Stimulated activated naive B cell treated with anti-CD40 and anti-IgM and Interleukin-4, amounts not matched to agents 10 μg/mL and 1 μg/mL and 100 μg/mL, for 72 hours (primary cell): ENCODE data around the gene KCNK6.
"Not testable (repeated sequence)": the region's sequence is repeated elsewhere in the genome, so short reads cannot be mapped to it uniquely, and the experiment has no call there.

ENCODE experiments used
- ATAC-seq, 2 donors: fragments of 150-1000 bp; cut with Tn5 transposase; replicated peaks; 2 replicates each; pipeline ENCODE4 v1.10.0; 2021; ENCODE audit warnings: moderate library complexity in 1 of 2
- DNase-seq: peaks from one replicate; pipeline ENCODE4 v3.0.0; 2021
- H3K27ac Mint-ChIP-seq: one replicate; pipeline ENCODE4 v1.8.0; 2022; ENCODE audit warnings: mild to moderate bottlenecking, mixed read lengths
- H3K27me3 Mint-ChIP-seq, 2 donors: one replicate each; pipeline ENCODE4 v1.8.0; 2022; ENCODE audit warnings: mixed read lengths in 2 of 2
- H3K36me3 Mint-ChIP-seq, 2 donors: one replicate each; pipeline ENCODE4 v1.8.0; 2022; ENCODE audit warnings: mixed read lengths in 2 of 2, mild to moderate bottlenecking in 1 of 2
- H3K4me1 Mint-ChIP-seq, 2 donors: one replicate each; pipeline ENCODE4 v1.8.0; 2022; ENCODE audit warnings: mixed read lengths in 2 of 2, mild to moderate bottlenecking in 1 of 2
- H3K4me3 Mint-ChIP-seq, 2 donors: one replicate each; pipeline ENCODE4 v1.8.0; 2022; ENCODE audit warnings: mild to moderate bottlenecking in 2 of 2, mixed read lengths in 2 of 2, moderate library complexity in 1 of 2
- H3K9me3 Mint-ChIP-seq, 2 donors: one replicate each; pipeline ENCODE4 v1.8.0; 2022; ENCODE audit warnings: mixed read lengths in 2 of 2, mild to moderate bottlenecking in 1 of 2

The KCNK6 gene

DNA sequence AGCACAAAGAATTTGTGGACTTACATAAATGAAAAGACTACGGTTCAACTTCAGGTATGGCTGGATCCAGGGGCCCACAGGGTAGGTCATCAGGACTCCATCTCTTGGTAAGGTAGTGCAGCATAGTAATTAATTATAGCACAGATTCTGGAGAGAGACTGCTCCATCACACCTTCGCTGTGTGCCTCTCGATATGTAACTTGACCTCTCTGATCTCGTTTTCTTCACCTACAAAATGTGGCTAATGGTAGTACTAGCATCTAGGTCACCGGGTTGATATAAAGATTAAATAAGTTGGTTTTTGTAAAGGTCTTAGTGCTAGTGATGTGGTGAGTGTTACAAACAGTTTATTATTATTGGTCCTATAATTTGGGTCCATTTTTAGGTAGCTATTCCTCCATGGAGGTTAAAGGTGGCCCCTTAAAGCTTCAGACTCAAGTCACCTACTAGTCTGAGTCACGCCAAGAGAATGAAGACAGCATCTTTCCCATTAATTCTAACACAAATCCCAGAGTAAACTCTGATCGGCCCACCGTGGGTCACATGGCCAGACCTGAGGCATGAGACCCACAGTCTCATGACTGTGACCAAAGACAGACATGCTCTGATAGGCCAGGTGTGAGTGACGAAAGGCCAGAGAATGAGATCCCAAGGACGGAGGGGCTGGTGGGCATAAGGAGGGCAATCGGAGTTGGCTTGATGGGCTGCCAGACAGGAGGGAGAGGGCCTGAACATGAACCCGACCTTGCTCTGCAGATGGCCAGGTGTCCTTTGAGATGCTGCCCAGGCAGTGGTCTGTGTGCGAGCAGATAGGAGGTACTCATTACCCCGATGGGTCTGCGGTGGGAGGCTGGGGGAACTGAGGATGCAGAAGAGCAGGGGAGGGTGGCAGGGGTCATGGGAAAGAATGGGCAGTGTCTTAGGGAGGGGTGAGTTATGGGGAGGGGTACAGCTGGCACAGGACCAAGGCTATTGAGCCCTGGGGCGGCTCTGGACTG is 36.4 kb downstream of the KCNK6 start:
- H3K4me3 Mint-ChIP-seq: no peak overlapping the region
- no peak for ATAC-seq
- no peaks in the 10 kb centered on the region for H3K9me3 Mint-ChIP-seq
- H3K27me3 Mint-ChIP-seq: peaks cover 13 to 43% of the 10 kb centered on the region in 2 donors
- H3K4me1 Mint-ChIP-seq: peaks cover 5% of the 10 kb centered on the region in 2 donors
- H3K27ac Mint-ChIP-seq: no peak overlapping the region
- no peaks in the 10 kb centered on the region for H3K36me3 Mint-ChIP-seq
- DNase-seq: no peak

DNA sequence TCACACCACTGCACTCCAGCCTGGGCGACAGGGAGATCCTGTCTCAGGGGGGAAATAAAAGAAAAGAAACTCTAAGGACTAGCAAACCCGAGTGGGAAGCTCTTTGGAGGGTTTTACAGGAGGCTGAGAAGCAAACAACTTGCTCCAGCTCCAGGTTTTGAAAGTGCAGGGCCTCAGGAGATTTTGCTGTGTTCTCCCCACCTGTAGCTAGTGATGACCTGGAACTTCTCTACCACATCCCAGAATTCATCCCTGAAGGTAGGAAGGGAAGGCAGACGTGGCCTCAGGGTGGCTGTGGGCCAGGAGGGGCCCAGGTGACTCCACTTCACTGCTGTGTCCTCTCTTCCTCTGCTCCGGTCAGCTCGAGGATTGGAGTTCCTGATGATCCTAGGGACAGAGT is 38.4 kb downstream of the KCNK6 start:
- peaks cover 10 to 23% of the 10 kb centered on the region in 2 donors for H3K4me1 Mint-ChIP-seq
- ATAC-seq: no peak
- H3K27ac Mint-ChIP-seq: no peak overlapping the region

DNA sequence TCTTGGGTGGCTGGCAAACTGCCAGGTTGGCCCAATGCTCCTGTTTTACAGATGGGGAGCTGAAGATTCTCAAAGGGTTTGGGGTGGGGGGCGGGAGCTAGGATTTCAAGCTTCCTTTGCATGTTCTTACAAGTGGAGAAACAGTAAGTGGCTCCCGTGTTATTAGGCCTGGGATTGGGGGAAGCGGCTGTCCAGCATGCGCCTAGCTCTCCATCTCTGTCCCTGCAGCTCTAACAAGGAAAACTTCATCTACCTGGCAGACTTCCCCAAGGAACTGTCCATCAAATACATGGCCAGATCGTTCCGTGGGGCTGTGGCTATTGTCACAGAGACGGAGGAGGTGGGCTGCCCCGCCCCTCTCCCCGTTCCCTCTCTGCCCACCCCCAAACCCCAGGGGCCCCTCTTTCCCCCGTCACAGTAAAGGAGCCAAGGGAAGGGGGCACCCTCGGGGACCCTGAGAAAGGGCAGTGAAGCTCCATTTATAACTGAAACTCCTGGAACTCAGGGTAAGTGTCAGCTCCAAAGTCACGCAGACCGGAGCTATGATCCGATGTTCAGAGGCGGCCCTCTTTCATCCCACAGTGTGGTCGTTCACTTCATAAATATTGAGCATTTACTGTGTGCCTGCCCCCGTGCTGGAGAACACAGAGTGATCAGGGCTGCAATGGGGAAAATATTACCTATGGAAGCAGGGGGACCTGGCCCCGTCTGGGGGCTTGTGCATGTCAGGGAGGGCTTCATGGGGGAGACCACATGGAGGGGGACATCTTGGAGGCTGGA is 39.8 kb downstream of the KCNK6 start:
- no peak for ATAC-seq
- no peak for DNase-seq
- no peak overlapping the region for H3K27ac Mint-ChIP-seq
- H3K9me3 Mint-ChIP-seq: no peaks in the 10 kb centered on the region
- no peaks in the 10 kb centered on the region for H3K36me3 Mint-ChIP-seq
- H3K27me3 Mint-ChIP-seq: peaks cover 15 to 47% of the 10 kb centered on the region in 2 donors
- no peak overlapping the region for H3K4me3 Mint-ChIP-seq
- H3K4me1 Mint-ChIP-seq: peaks cover 10 to 23% of the 10 kb centered on the region in 2 donors

More for the DNA sequence above, 38.4 kb downstream of the KCNK6 start:
- H3K4me3 Mint-ChIP-seq: no peak overlapping the region
- no peak for DNase-seq
- peaks cover 15 to 51% of the 10 kb centered on the region in 2 donors for H3K27me3 Mint-ChIP-seq
- no peaks in the 10 kb centered on the region for H3K36me3 Mint-ChIP-seq
- H3K9me3 Mint-ChIP-seq: no peaks in the 10 kb centered on the region

DNA sequence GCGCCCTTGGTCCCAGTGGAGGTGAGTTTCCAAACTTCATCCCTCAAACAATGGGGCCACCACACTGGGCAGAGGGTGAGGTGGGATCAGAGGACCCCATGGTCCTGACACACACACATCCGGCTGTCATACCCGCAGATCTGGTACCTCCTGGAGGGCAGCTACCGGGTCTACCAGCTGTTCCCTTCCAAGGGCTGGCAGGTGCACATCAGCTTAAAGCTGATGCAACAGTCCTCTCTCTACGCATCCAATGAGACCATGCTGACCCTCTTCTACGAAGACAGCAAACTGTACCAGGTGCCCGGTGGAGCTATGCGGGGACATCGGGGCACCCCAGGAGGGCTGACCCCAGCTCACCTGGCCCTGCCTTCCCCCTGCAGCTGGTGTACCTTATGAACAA is 40.7 kb downstream of the KCNK6 start:
- DNase-seq: no peak
- H3K4me1 Mint-ChIP-seq: peaks cover 10 to 23% of the 10 kb centered on the region in 2 donors
- no peak for ATAC-seq
- peak overlapping the region; percentile 87 to 90 for H3K4me3 Mint-ChIP-seq
- no peaks in the 10 kb centered on the region for H3K36me3 Mint-ChIP-seq
- peaks cover 15 to 39% of the 10 kb centered on the region in 2 donors for H3K27me3 Mint-ChIP-seq
- no peak overlapping the region for H3K27ac Mint-ChIP-seq
- no peaks in the 10 kb centered on the region for H3K9me3 Mint-ChIP-seq

DNA sequence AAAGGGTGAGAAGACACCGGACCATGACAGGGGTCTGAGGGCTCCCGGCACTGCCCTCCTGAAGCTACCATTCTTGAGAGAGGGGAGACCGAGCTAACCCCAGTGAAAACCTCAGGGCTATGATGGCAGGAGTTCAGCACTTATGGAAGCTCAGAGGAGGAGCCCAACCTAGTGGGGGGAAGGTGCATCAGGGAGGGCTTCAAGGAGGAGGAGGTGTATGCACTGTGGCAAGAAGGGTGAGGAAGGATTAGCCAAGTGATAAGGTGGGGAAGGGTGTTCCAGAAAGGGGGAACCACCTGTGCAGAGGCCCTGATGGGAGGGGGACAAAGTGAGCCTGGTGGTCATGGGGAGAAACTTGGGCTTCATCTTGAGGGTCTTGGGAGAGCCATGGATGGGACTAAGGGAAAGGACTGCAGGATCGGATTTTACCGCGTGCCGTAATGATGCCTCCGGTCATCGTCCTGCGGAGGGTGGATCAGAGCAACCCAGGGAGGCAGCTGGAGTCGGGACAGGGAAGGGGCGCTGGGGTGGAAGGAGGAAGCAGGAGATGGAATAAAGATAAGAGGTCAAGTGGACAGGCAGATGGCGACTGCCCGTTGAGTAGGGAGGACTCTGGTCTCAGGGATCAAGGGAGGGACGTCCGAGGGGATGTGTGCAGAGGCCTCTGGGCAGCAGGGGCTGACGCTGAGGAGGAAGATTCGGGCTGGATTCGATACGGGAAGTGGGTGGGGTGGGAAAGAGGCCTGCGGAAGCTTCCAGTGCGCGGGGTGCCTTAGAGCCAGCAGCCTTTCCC is 41.4 kb downstream of the KCNK6 start:
- no peaks in the 10 kb centered on the region for H3K36me3 Mint-ChIP-seq
- H3K4me3 Mint-ChIP-seq: peak overlapping the region; percentile 87 to 90
- no peak for ATAC-seq
- H3K27me3 Mint-ChIP-seq: peaks cover 16 to 38% of the 10 kb centered on the region in 2 donors
- peaks cover 10 to 23% of the 10 kb centered on the region in 2 donors for H3K4me1 Mint-ChIP-seq
- no peaks in the 10 kb centered on the region for H3K9me3 Mint-ChIP-seq
- no peak overlapping the region for H3K27ac Mint-ChIP-seq
- no peak for DNase-seq

DNA sequence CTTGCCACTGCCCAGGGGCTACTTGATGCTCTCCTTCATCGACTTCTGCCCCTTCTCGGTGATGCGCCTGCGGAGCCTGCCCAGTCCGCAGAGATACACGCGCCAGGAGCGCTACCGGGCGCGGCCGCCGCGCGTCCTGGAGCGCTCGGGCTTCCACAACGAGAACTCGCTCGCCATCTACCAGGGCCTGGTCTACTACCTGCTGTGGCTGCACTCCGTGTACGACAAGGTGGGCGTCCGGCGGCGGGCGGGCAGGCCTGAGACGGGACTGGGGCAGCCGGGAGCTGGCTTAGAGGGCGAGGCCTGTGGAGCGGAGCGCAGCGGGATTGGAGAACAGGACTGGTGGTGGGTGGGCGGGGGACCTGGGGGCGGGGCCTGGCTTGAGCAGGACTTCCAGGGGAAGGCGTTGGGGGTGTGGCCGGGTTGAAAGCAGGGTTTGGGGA is 42.0 kb downstream of the KCNK6 start:
- Mint-ChIP-seq H3K4me3 (peak overlapping the region; percentile 87 to 90), H3K4me1 (peaks cover 10 to 23% of the 10 kb centered on the region in 2 donors), H3K36me3 (no peaks in the 10 kb centered on the region), H3K27ac (no peak overlapping the region), H3K9me3 (no peaks in the 10 kb centered on the region), H3K27me3 (peaks cover 22 to 39% of the 10 kb centered on the region in 2 donors)
- ATAC-seq (peak; percentile 78 to 79), DNase-seq (peak; percentile 60)

DNA sequence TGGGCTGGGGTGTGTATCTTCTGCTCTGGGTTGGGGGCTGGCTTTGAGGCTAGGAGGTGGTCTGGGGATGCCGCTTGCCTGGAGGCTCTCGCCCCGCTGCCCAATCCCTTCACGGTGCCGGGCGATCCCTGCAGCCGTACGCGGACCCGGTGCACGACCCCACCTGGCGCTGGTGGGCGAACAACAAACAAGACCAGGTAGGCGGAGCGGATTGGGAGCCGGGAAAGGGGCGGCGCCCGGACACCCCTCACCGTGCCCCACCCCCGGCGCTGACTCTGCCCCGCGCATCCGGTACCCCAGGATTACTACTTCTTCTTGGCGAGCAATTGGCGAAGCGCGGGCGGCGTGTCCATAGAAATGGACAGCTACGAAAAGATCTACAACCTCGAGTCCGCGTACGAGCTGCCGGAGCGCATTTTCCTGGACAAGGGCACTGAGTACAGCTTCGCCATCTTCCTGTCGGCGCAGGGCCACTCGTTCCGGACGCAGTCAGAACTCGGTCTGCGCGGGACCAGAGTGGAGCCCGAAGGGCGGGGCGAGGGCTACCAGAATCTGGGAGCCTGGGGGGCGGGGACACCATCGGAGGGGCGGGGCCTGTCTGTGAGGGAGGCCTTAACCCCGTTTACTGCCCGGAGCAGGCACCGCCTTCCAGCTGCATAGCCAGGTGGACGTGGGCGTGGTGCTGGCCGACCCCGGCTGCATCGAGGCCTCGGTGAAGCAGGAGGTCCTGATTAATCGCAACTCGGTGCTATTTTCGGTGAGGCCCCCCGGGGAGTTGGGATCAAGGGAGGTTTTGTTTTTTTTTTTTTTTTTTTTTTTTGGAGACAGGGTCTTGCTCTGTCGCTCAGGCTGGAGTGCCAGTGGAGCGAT is 42.7 kb downstream of the KCNK6 start:
- ATAC-seq (peak; percentile 69 to 79), DNase-seq (peak; percentile 60)
- Mint-ChIP-seq H3K9me3 (no peaks in the 10 kb centered on the region), H3K4me1 (peaks cover 10 to 23% of the 10 kb centered on the region in 2 donors), H3K4me3 (peak overlapping the region; percentile 87 to 90), H3K36me3 (no peaks in the 10 kb centered on the region), H3K27me3 (peaks cover 24 to 43% of the 10 kb centered on the region in 2 donors), H3K27ac (no peak overlapping the region)

DNA sequence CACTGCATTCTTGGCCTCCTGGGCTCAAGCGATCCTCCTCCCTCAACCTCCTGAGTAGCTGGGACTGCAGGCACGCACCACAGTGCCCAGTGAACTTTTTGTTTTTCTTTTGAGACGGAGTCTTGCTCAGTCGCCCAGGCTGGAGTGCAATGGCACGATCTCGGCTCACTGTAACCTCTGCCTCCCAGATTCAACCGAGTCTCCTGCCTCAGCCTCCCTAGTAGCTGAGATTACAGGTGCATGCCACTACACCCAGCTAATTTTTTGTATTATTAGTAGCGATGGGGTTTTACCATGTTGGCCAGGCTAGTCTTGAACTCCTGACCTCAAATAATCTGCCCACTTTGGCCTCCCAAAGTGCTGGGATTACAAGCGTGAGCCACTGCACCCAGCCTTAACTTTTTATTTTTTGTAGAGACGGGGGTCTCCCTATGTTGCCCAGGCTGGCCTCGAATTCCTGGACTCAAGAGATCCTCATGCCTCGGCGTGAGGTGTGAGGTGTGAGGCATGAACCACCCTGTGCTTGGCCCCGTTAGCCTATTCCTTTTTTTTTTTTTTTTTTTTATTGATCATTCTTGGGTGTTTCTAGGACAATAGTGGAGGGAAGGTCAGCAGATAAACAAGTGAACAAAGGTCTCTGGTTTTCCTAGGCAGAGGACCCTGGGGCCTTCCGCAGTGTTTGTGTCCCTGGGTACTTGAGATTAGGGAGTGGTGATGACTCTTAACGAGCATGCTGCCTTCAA is 43.5 kb downstream of the KCNK6 start:
- ATAC-seq, H3K36me3 Mint-ChIP-seq, H3K27ac Mint-ChIP-seq, H3K9me3 Mint-ChIP-seq, DNase-seq: not testable (repeated sequence)
- peaks cover 32 to 51% of the 10 kb centered on the region in 2 donors for H3K27me3 Mint-ChIP-seq
- H3K4me1 Mint-ChIP-seq: peaks cover 10 to 23% of the 10 kb centered on the region in 2 donors
- peak overlapping the region; percentile 52 to 90 for H3K4me3 Mint-ChIP-seq

DNA sequence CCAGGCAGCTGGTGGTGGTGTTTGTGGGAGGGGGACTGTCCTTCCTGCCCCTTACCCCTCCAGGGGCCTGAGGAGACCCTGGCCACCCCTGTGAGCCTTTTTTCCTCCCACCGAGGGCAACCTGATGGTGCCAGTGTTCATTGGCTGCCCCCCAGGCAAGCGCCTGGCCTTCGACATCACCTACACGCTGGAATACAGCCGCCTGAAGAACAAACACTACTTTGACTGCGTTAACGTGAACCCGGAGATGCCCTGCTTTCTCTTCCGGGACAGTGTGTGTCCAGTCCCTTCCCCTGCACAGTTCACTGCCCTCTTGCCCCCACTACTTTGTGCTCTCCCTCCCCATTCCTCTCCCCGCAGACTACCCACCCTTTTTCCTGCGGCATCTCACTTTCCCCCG is 47.4 kb downstream of the KCNK6 start:
- H3K36me3 Mint-ChIP-seq: no peaks in the 10 kb centered on the region

DNA sequence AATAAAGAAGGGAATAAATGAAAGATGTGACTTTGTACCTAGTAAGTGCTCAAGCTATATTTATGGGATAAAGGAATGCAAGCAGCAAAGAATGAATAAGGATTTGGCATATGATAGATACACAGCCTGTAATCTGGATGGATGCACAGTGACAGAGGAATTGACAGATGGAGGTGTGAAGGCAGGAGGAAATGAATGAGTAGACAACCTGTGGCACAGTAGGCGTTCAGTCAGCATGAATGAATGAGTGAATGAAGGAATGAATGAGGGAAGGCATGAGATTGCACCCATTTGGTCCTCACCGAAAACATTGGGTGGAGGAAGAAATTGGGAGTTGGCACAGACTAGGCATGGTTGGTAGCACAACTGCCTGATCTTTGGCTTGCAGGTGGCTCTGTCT is 49.9 kb downstream of the KCNK6 start:
- no peaks in the 10 kb centered on the region for H3K9me3 Mint-ChIP-seq
- H3K4me3 Mint-ChIP-seq: no peak overlapping the region
- H3K27me3 Mint-ChIP-seq: peaks cover 31 to 37% of the 10 kb centered on the region in 2 donors
- H3K36me3 Mint-ChIP-seq: peaks cover under 1% of the 10 kb centered on the region in 2 donors
- DNase-seq: no peak
- no peak for ATAC-seq
- H3K4me1 Mint-ChIP-seq: peaks cover 2% of the 10 kb centered on the region in 2 donors
- no peak overlapping the region for H3K27ac Mint-ChIP-seq

More for the DNA sequence above, 47.4 kb downstream of the KCNK6 start:
- H3K9me3 Mint-ChIP-seq: no peaks in the 10 kb centered on the region
- DNase-seq: no peak
- no peak for ATAC-seq
- no peak overlapping the region for H3K4me3 Mint-ChIP-seq
- H3K27ac Mint-ChIP-seq: no peak overlapping the region
- H3K4me1 Mint-ChIP-seq: peaks cover 0 to 8% of the 10 kb centered on the region in 2 donors
- peaks cover 31 to 43% of the 10 kb centered on the region in 2 donors for H3K27me3 Mint-ChIP-seq

DNA sequence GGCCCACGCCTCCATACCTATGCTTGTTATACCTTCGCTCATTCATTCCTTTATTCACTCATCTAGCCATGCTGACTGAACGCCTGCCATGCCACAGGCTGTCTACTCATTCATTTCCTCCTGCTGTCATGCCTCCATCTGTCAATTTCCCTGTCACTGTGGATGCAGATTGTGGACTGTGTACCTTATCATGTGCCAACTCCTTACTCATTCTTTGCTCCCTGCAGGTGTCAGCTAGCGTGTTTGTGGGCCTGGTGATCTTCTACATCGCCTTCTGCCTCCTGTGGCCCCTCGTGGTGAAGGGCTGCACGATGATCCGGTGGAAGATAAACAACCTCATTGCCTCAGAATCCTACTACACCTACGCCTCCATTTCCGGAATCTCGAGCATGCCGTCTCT is 50.7 kb downstream of the KCNK6 start:
- peaks cover 7 to 8% of the 10 kb centered on the region in 2 donors for H3K36me3 Mint-ChIP-seq
- peaks cover 6 to 9% of the 10 kb centered on the region in 2 donors for H3K4me1 Mint-ChIP-seq
- H3K27ac Mint-ChIP-seq: no peak overlapping the region
- H3K27me3 Mint-ChIP-seq: peaks cover 31 to 37% of the 10 kb centered on the region in 2 donors
- ATAC-seq: no peak
- no peaks in the 10 kb centered on the region for H3K9me3 Mint-ChIP-seq
- no peak for DNase-seq
- no peak overlapping the region for H3K4me3 Mint-ChIP-seq

DNA sequence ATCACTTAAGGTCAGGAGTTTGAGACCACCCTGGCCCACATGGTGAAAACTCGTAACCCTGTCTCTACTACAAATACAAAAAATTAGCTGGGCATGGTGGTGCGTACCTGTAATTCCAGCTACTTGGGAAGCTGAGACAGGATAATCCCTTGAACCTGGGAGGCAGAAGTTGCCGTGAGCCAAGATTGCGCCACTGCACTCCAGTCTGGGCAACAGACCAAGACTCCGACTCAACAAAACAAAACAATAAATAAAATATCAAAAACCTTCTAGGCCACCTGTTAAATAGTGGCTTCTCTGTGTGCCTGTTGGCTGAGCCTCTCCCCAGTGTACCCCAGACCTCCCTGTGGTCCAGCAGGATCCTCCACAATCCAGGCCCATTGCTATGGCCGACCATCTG is 51.4 kb downstream of the KCNK6 start:
- no peaks in the 10 kb centered on the region for H3K9me3 Mint-ChIP-seq
- H3K36me3 Mint-ChIP-seq: peaks cover 9 to 10% of the 10 kb centered on the region in 2 donors
- ATAC-seq (no peak), DNase-seq (no peak)
- peaks cover 12 to 17% of the 10 kb centered on the region in 2 donors for H3K4me1 Mint-ChIP-seq
- H3K27ac Mint-ChIP-seq: no peak overlapping the region
- no peak overlapping the region for H3K4me3 Mint-ChIP-seq
- H3K27me3 Mint-ChIP-seq: peaks cover 29 to 36% of the 10 kb centered on the region in 2 donors
